ENCODE results near the gene MATK. TPM values are rescaled to one million over a fixed set of nuclear protein-coding genes. Genes with fewer than 3 reads are reported as not detected.

The MATK gene
- total RNA-seq, 2 donors from 2014 or later: 5.4 to 6.4 TPM

DNA sequence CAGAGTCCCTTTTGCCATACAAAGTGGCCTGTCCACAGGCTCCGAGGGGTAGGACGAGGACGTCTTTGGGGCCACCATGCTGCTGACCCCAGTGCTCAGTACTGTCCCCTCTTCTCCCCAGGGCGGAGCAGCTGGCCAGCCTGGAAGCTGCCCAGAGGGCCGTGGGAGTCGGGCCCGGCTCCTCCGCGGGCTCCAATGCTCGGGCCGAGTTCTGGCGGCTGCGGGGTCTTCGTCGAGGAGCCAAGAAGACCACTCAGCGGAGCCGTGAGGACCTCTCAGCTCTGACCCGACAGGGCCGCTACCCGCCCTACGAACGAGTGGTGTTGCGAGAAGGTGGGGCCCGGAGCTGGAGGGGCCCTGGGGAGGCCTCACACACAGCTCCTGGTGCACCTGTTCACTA, 45.8 kb downstream of the MATK start:
- no peaks in the 10 kb centered on the region for H3K9me3 ChIP-seq
- no peaks in the 10 kb centered on the region for H3K36me3 ChIP-seq
- no peak for DNase-seq (ENCODE audit: low spot score)
- H3K4me1 ChIP-seq (ENCODE audit: control insufficient read depth in 1 of 2, low read depth in 2 of 2): no peaks in the 10 kb centered on the region
- no peak for ATAC-seq (ENCODE audit: insufficient number of reproducible peaks, low FRiP score, low read depth)
- TF ChIP-seq, protein P1, sequence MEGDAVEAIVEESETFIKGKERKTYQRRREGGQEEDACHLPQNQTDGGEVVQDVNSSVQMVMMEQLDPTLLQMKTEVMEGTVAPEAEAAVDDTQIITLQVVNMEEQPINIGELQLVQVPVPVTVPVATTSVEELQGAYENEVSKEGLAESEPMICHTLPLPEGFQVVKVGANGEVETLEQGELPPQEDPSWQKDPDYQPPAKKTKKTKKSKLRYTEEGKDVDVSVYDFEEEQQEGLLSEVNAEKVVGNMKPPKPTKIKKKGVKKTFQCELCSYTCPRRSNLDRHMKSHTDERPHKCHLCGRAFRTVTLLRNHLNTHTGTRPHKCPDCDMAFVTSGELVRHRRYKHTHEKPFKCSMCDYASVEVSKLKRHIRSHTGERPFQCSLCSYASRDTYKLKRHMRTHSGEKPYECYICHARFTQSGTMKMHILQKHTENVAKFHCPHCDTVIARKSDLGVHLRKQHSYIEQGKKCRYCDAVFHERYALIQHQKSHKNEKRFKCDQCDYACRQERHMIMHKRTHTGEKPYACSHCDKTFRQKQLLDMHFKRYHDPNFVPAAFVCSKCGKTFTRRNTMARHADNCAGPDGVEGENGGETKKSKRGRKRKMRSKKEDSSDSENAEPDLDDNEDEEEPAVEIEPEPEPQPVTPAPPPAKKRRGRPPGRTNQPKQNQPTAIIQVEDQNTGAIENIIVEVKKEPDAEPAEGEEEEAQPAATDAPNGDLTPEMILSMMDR (IDR thresholded peaks at IDR 0.05): no peak
- H3K27ac ChIP-seq: no peak overlapping the region
- H3K4me3 ChIP-seq: no peak overlapping the region
- no peaks in the 10 kb centered on the region for H3K27me3 ChIP-seq (replicated peaks; ENCODE audit: insufficient read depth)

DNA sequence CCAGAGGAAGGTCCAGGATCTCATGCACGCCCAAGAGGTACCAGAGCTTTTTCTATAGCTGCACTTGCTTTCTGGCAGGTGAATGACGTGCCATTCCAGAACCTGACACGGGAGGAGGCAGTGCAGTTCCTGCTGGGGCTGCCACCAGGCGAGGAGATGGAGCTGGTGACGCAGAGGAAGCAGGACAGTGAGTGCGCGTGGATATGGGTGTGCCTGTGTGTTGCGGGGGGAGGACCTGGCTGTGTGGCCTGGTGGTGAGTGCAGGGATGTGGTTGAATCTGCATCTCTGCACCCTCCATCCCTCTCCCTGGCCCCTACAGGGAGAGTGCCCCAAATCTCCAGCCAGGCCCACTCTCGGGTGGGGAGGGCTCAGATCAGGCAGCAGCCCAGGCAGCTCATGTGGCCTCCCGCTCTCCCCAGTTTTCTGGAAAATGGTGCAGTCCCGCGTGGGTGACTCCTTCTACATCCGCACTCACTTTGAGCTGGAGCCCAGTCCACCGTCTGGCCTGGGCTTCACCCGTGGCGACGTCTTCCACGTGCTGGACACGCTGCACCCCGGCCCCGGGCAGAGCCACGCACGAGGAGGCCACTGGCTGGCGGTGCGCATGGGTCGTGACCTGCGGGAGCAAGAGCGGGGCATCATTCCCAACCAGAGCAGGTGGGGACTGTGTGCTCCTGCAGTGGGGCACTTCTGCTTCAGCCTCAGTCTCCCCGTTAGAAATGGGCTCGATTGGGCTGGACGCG, 47.5 kb downstream of the MATK start:
- H3K36me3 ChIP-seq: no peaks in the 10 kb centered on the region
- ATAC-seq (ENCODE audit: insufficient number of reproducible peaks, low FRiP score, low read depth) (no peak), DNase-seq (ENCODE audit: low spot score) (no peak)
- H3K27ac ChIP-seq: no peak overlapping the region
- no peaks in the 10 kb centered on the region for H3K9me3 ChIP-seq
- TF ChIP-seq, protein P1 (IDR thresholded peaks at IDR 0.05): no peak
- no peaks in the 10 kb centered on the region for H3K27me3 ChIP-seq (replicated peaks; ENCODE audit: insufficient read depth)
- no peak overlapping the region for H3K4me3 ChIP-seq
- no peaks in the 10 kb centered on the region for H3K4me1 ChIP-seq (ENCODE audit: control insufficient read depth in 1 of 2, low read depth in 2 of 2)

GRCh38 chr19:3737487-3738205, 48.5 kb downstream of the MATK start:
- H3K36me3 ChIP-seq: no peaks in the 10 kb centered on the region
- no peaks in the 10 kb centered on the region for H3K4me1 ChIP-seq (ENCODE audit: control insufficient read depth in 1 of 2, low read depth in 2 of 2)
- ATAC-seq (ENCODE audit: insufficient number of reproducible peaks, low FRiP score, low read depth) (no peak), DNase-seq (ENCODE audit: low spot score) (no peak)
- no peak overlapping the region for H3K27ac ChIP-seq
- H3K4me3 ChIP-seq: no peak overlapping the region
- no peaks in the 10 kb centered on the region for H3K9me3 ChIP-seq
- H3K27me3 ChIP-seq (replicated peaks; ENCODE audit: insufficient read depth): no peaks in the 10 kb centered on the region
- TF ChIP-seq, protein P1 (IDR thresholded peaks at IDR 0.05): no peak

- Histone ChIP-seq H3K36me3 (no peaks in the 10 kb centered on the region), H3K9me3 (no peaks in the 10 kb centered on the region), H3K4me3 (no peak overlapping the region), H3K27me3 (replicated peaks; ENCODE audit: insufficient read depth) (no peaks in the 10 kb centered on the region), H3K4me1 (ENCODE audit: control insufficient read depth in 1 of 2, low read depth in 2 of 2) (no peaks in the 10 kb centered on the region), H3K27ac (no peak overlapping the region)
- TF ChIP-seq, protein P1 (IDR thresholded peaks at IDR 0.05): no peak
- ATAC-seq (ENCODE audit: insufficient number of reproducible peaks, low FRiP score, low read depth) (no peak), DNase-seq (ENCODE audit: low spot score) (no peak)
These were observed 50.0 kb downstream of the MATK start for GRCh38 chr19:3736106-3736724.

DNA sequence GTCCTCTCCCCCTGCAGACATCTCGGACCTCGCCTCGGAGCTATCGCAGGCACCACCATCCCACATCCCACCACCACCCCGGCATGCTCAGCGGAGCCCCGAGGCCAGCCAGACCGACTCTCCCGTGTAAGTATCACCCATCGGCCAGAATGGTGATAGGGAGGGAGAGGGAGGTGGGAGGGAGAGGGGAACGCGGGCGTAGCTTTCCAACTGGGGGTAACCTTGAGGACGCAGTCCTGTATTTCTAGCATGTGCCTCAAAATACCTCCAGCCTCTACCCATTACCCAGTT, 51.9 kb downstream of the MATK start:
- Histone ChIP-seq H3K4me1 (ENCODE audit: control insufficient read depth in 1 of 2, low read depth in 2 of 2) (no peaks in the 10 kb centered on the region), H3K27me3 (replicated peaks; ENCODE audit: insufficient read depth) (no peaks in the 10 kb centered on the region), H3K4me3 (no peak overlapping the region), H3K27ac (no peak overlapping the region), H3K36me3 (no peaks in the 10 kb centered on the region), H3K9me3 (no peaks in the 10 kb centered on the region)
- TF ChIP-seq, protein P1 (IDR thresholded peaks at IDR 0.05): no peak
- no peak for ATAC-seq (ENCODE audit: insufficient number of reproducible peaks, low FRiP score, low read depth)
- DNase-seq (ENCODE audit: low spot score): no peak

Measured in thoracic aorta (tissue), 2 donors.